Kidney tubule cell (primary cell): ENCODE measurements around the gene CALCA.
A peak's percentile ranks its signal among the peaks of the same experiment; 100 is the strongest.
"Not testable (repeated sequence)": the region's sequence is repeated elsewhere in the genome, so short reads cannot be mapped to it uniquely, and the experiment has no call there.

Experiments used
- DNase-seq: peaks from one replicate; pipeline ENCODE4 v3.0.0-alpha.2; 2018; ENCODE audit warnings: low spot score

Gene CALCA

GRCh38 chr11:14971865-14972580, at the start of gene CALCA:
Gene CALCA (minus strand): TSS chr11:14972351. CDS start chr11:14971192, 1,159 bp downstream.
- no peak for DNase-seq

GRCh38 chr11:15016200-15016599, 44.0 kb upstream of the CALCA start:
- no peak for DNase-seq

- peak; percentile 63 for DNase-seq
Measured at GRCh38 chr11:15011776-15012345, 39.7 kb upstream of the CALCA start.

- DNase-seq: peak; percentile 56
Measured at GRCh38 chr11:15010865-15011264, 38.7 kb upstream of the CALCA start.

- peak; percentile 68 for DNase-seq
Measured at GRCh38 chr11:15006139-15006759, 34.1 kb upstream of the CALCA start.

- DNase-seq: not testable (repeated sequence)
Measured at GRCh38 chr11:14988133-14988532, 16.0 kb upstream of the CALCA start.

GRCh38 chr11:14981507-14981906, 9.4 kb upstream of the CALCA start:
- no peak for DNase-seq

GRCh38 chr11:14980854-14981253, 8.7 kb upstream of the CALCA start:
- peak; percentile 62 for DNase-seq

- DNase-seq: no peak
Measured at GRCh38 chr11:14977101-14977880, 5.1 kb upstream of the CALCA start.

- DNase-seq: peak; percentile 19
Measured at GRCh38 chr11:14975252-14975587, 3.1 kb upstream of the CALCA start.

GRCh38 chr11:14974515-14975251, 2.5 kb upstream of the CALCA start:
- DNase-seq: peak; percentile 68

GRCh38 chr11:14973621-14974514, 1.7 kb upstream of the CALCA start:
- no peak for DNase-seq

- no peak for DNase-seq
Measured at GRCh38 chr11:14972581-14973495, 687 bp upstream of the CALCA start.

- DNase-seq: peak; percentile 41
Measured at GRCh38 chr11:14969901-14970323, 2.2 kb downstream of the CALCA start.

GRCh38 chr11:14967581-14968243, 4.4 kb downstream of the CALCA start:
- peak; percentile 87 for DNase-seq

- DNase-seq: no peak
Measured at GRCh38 chr11:14956111-14956510, 16.0 kb downstream of the CALCA start.

GRCh38 chr11:14954581-14954980, 17.6 kb downstream of the CALCA start:
- peak; percentile 75 for DNase-seq

- DNase-seq: no peak
Measured at GRCh38 chr11:14953904-14954303, 18.2 kb downstream of the CALCA start.

GRCh38 chr11:14949437-14950147, 22.6 kb downstream of the CALCA start:
- no peak for DNase-seq
